ENCODE measurements around the gene CDKL1.

DNA sequence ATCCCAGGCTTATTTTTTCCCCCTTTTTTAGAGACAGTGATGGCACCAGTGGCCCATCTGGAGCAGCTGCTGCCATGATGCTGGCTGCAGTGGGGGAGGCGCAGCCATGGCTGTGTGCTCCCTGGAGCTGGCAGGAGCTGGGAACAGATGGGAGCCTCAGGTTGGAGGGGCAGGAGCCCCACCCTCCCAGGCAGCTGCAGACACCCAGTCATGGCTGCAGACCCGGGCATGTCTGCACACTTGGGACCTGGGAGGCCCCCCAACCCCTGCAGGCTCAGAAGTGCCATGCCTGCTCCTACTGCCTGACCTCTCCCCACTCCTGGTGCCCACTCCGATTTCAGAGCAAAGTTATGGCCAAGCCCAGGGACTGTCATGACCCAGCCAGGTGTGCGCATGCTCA lies 25.1 kb downstream of the CDKL1 start:
- TF ChIP-seq CTCF (conservative IDR thresholded peaks at IDR 0.05; ENCODE audit: low read depth, low read length) (no peak), EZH2phosphoT487 (IDR thresholded peaks at IDR 0.05; ENCODE audit: borderline replicate concordance, low read length) (no peak)
